Neural cell (in vitro differentiated cells): Measurements from ENCODE around the gene SHISA9.

Experiments
- CTCF ChIP-seq: fragments of 450-650 bp; IDR thresholded peaks from 2 replicates; pipeline ENCODE4 v1.5.1; 2014; ENCODE audit warnings: antibody characterized with exemption, mild to moderate bottlenecking, moderate library complexity; ENCODE audit not compliant: poor library complexity, severe bottlenecking
- EP300 ChIP-seq: fragments of 450-650 bp; conservative IDR thresholded peaks from 2 replicates; pipeline ENCODE4 v1.6.1; 2014; ENCODE audit warnings: antibody characterized with exemption, mild to moderate bottlenecking, moderate library complexity; ENCODE audit not compliant: poor library complexity, severe bottlenecking
- MXI1 ChIP-seq: fragments of 450-650 bp; conservative IDR thresholded peaks from 2 replicates; pipeline ENCODE4 v1.6.1; 2014; ENCODE audit warnings: antibody characterized with exemption, mild to moderate bottlenecking; ENCODE audit not compliant: poor library complexity, severe bottlenecking
- POLR2AphosphoS5 ChIP-seq: IDR thresholded peaks from 2 replicates; pipeline ENCODE4 v1.6.1; 2012
- RAD21 ChIP-seq: fragments of 450-650 bp; conservative IDR thresholded peaks from 2 replicates; pipeline ENCODE4 v1.6.1; 2014; ENCODE audit warnings: antibody characterized with exemption, mild to moderate bottlenecking, moderate library complexity
- REST ChIP-seq: IDR thresholded peaks from 2 replicates; pipeline ENCODE4 v1.6.1; 2012; ENCODE audit warnings: borderline replicate concordance
- SMC3 ChIP-seq: fragments of 450-650 bp; conservative IDR thresholded peaks from 2 replicates; pipeline ENCODE4 v1.6.1; 2014; ENCODE audit warnings: antibody characterized with exemption, mild to moderate bottlenecking, moderate library complexity; ENCODE audit not compliant: poor library complexity
- TAF1 ChIP-seq: IDR thresholded peaks from 2 replicates; pipeline ENCODE4 v1.6.1; 2012; ENCODE audit warnings: low read depth

- TF ChIP-seq CTCF (no peak), EP300 (no peak), POLR2AphosphoS5 (no peak), SMC3 (no peak), RAD21 (no peak), TAF1 (no peak), REST (no peak), MXI1 (no peak)
Observed at GRCh38 chr16:13231365-13231764, 330.0 kb downstream of the SHISA9 start.
